OCI-LY1 (cell line): ENCODE results near the gene GALNT10.

ENCODE experiments used
- H2AFZ ChIP-seq: fragments of 200-600 bp; sonication (generic), shearing (Covaris generic); 2 replicates; pipeline ENCODE4 v1.6.0; 2014; ENCODE audit warnings: antibody characterized with exemption, mild to moderate bottlenecking, low read length
- H3F3A ChIP-seq: fragments of 200-600 bp; sonication (generic), shearing (Covaris generic); 2 replicates; pipeline ENCODE4 v1.6.0; 2014; ENCODE audit warnings: mild to moderate bottlenecking, antibody characterized with exemption, low read length, moderate library complexity; ENCODE audit not compliant: insufficient read depth
- H3K27ac ChIP-seq: fragments of 200-600 bp; sonication (generic); 2 replicates; pipeline ENCODE4 v1.5.1; 2014; ENCODE audit warnings: low read length, mixed run types, mild to moderate bottlenecking, low read depth; ENCODE audit not compliant: poor library complexity, severe bottlenecking
- H3K27me3 ChIP-seq: fragments of 200-600 bp; sonication (generic); 2 replicates; pipeline ENCODE4 v1.6.0; 2014; ENCODE audit warnings: antibody characterized with exemption, mild to moderate bottlenecking, low read length, moderate library complexity; ENCODE audit not compliant: insufficient read depth
- H3K36me3 ChIP-seq: fragments of 200-600 bp; sonication (generic); 2 replicates; pipeline ENCODE4 v1.6.1; 2014; ENCODE audit warnings: mild to moderate bottlenecking, antibody characterized with exemption, low read length, moderate library complexity, mixed read lengths; ENCODE audit not compliant: insufficient read depth
- H3K4me1 ChIP-seq: fragments of 200-600 bp; sonication (generic); 2 replicates; pipeline ENCODE4 v1.5.1; 2014; ENCODE audit warnings: mild to moderate bottlenecking, low read length, moderate library complexity; ENCODE audit not compliant: insufficient read depth, severe bottlenecking
- H3K4me2 ChIP-seq: fragments of 200-600 bp; sonication (generic), shearing (Covaris generic); 2 replicates; pipeline ENCODE4 v1.6.1; 2014; ENCODE audit warnings: low read length
- H3K4me3 ChIP-seq: fragments of 200-600 bp; sonication (generic); 2 replicates; pipeline ENCODE4 v1.5.1; 2014; ENCODE audit warnings: low read length, low read depth, mild to moderate bottlenecking, mixed read lengths; ENCODE audit not compliant: poor library complexity, severe bottlenecking
- H3K79me2 ChIP-seq: fragments of 200-600 bp; shearing (Covaris generic); 2 replicates; pipeline ENCODE4 v1.6.1; 2016; ENCODE audit warnings: mixed run types, low read length, mixed read lengths; ENCODE audit not compliant: insufficient read depth
- H3K9ac ChIP-seq: fragments of 200-600 bp; sonication (generic), shearing (Covaris generic); 2 replicates; pipeline ENCODE4 v1.6.1; 2014; ENCODE audit warnings: mild to moderate bottlenecking, low read length, mixed read lengths
- H3K9me2 ChIP-seq: fragments of 200-600 bp; sonication (generic), shearing (Covaris generic); 2 replicates; pipeline ENCODE4 v1.6.1; 2014; ENCODE audit warnings: low read depth, mild to moderate bottlenecking, low read length, mixed read lengths
- H3K9me3 ChIP-seq: fragments of 200-600 bp; shearing (Covaris generic); 2 replicates; pipeline ENCODE4 v1.6.1; 2014; ENCODE audit warnings: low read length, mixed read lengths
- H4K20me1 ChIP-seq: fragments of 200-600 bp; sonication (generic), shearing (Covaris generic); 2 replicates; pipeline ENCODE4 v1.6.0; 2016; ENCODE audit warnings: mild to moderate bottlenecking, low read length; ENCODE audit not compliant: insufficient read depth
- EZH2 ChIP-seq: fragments of 200-600 bp; sonication (generic), shearing (Covaris generic); IDR thresholded peaks from 2 replicates; pipeline ENCODE4 v1.8.0; 2017; ENCODE audit warnings: borderline replicate concordance, mixed run types, mild to moderate bottlenecking, antibody characterized with exemption, low read length, moderate library complexity, mixed read lengths
- TF ChIP-seq, protein P1 (sequence below): fragments of 200-600 bp; sonication (generic), shearing (Covaris generic); IDR thresholded peaks from 2 replicates; pipeline ENCODE4 v1.5.1; 2017; ENCODE audit warnings: mild to moderate bottlenecking, antibody characterized with exemption, low read length, moderate library complexity, mixed read lengths

Gene GALNT10

GRCh38 chr5:154428208-154428607, 237.7 kb downstream of the GALNT10 start:
- H3F3A ChIP-seq, result no peaks in the 10 kb centered on the region
- no peaks in the 10 kb centered on the region; the same call in 1 of the 2 replicates for H3K36me3 ChIP-seq
- no peak overlapping the region for H3K27ac ChIP-seq
- H3K9me3 ChIP-seq, result peaks cover 5% of the 10 kb centered on the region; the same call in 1 of the 2 replicates
- no peak overlapping the region for H2AFZ ChIP-seq
- H3K79me2 ChIP-seq, result no peaks in the 10 kb centered on the region
- H3K4me1 ChIP-seq, result no peaks in the 10 kb centered on the region
- no peaks in the 10 kb centered on the region for H4K20me1 ChIP-seq
- H3K27me3 ChIP-seq, result no peaks in the 10 kb centered on the region
- H3K4me2 ChIP-seq, result no peak overlapping the region
- TF ChIP-seq, protein P1, sequence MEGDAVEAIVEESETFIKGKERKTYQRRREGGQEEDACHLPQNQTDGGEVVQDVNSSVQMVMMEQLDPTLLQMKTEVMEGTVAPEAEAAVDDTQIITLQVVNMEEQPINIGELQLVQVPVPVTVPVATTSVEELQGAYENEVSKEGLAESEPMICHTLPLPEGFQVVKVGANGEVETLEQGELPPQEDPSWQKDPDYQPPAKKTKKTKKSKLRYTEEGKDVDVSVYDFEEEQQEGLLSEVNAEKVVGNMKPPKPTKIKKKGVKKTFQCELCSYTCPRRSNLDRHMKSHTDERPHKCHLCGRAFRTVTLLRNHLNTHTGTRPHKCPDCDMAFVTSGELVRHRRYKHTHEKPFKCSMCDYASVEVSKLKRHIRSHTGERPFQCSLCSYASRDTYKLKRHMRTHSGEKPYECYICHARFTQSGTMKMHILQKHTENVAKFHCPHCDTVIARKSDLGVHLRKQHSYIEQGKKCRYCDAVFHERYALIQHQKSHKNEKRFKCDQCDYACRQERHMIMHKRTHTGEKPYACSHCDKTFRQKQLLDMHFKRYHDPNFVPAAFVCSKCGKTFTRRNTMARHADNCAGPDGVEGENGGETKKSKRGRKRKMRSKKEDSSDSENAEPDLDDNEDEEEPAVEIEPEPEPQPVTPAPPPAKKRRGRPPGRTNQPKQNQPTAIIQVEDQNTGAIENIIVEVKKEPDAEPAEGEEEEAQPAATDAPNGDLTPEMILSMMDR, result no peak
- no peak for TF ChIP-seq EZH2
- no peak overlapping the region for H3K4me3 ChIP-seq
- H3K9me2 ChIP-seq, result no peaks in the 10 kb centered on the region
- H3K9ac ChIP-seq, result no peak overlapping the region

DNA sequence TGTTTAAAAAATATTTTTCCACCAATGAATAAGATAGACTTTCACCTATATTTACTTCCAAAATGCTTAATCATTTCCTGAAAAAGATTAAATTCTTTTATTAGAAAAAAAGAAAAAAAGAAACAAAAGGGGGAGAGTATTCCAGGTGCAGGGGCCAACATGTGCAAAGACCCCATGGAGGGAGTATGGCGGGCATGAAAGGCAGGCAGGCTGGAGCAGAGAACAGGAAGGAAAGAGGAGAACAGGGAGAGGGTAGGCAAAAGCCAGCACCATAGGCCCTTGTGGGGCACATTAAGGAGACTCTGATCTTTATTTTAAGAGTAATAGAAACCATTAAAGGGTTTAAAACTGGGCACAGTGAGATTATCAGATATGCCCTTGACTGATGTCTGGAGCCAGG, 238.8 kb downstream of the GALNT10 start:
- no peaks in the 10 kb centered on the region for H4K20me1 ChIP-seq
- TF ChIP-seq, protein P1, result no peak
- TF ChIP-seq EZH2, result no peak
- no peaks in the 10 kb centered on the region for H3F3A ChIP-seq
- H3K4me1 ChIP-seq, result no peaks in the 10 kb centered on the region
- no peak overlapping the region for H3K4me2 ChIP-seq
- no peak overlapping the region for H2AFZ ChIP-seq
- H3K9me2 ChIP-seq, result no peaks in the 10 kb centered on the region
- H3K27me3 ChIP-seq, result no peaks in the 10 kb centered on the region
- H3K4me3 ChIP-seq, result no peak overlapping the region
- no peak overlapping the region for H3K9ac ChIP-seq
- no peaks in the 10 kb centered on the region for H3K9me3 ChIP-seq
- H3K79me2 ChIP-seq, result no peaks in the 10 kb centered on the region
- 0 out of 2 replicates have a peak, but pooled peaks cover 2% of the 10 kb centered on the region for H3K36me3 ChIP-seq
- H3K27ac ChIP-seq, result no peak overlapping the region

DNA sequence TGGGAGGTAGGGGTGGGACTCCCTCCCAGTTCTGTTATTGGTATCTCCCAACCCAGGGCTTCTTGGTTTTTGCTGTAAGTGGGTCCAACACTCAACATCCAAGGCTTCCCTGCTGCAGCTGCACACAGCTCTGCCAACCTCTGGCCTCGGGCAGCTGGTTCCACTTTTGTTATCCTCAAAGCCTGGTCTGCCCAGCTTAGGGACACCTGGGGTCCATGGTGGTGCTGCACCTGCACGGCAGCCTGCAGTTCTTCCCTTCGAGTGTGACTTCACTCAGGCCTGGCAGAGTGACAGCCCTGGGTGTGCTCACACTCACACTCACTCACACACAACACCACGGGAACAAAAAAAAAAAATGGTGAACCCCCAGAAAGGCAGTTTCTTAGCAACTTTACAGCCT, 239.9 kb downstream of the GALNT10 start:
- Histone ChIP-seq H3K9me2 (no peaks in the 10 kb centered on the region), H2AFZ (no peak overlapping the region), H3K4me2 (no peak overlapping the region), H3K36me3 (peaks cover 12% of the 10 kb centered on the region; the same call in 1 of the 2 replicates), H3K9me3 (no peaks in the 10 kb centered on the region), H3K27me3 (no peaks in the 10 kb centered on the region), H3K79me2 (no peaks in the 10 kb centered on the region), H3K27ac (no peak overlapping the region), H3K9ac (no peak overlapping the region), H3K4me3 (no peak overlapping the region), H3F3A (no peaks in the 10 kb centered on the region), H4K20me1 (no peaks in the 10 kb centered on the region), H3K4me1 (no peaks in the 10 kb centered on the region)
- TF ChIP-seq EZH2, result no peak
- TF ChIP-seq, protein P1, result no peak
